Tibial artery (tissue), 4 donors: ENCODE measurements around the gene ZNF777.

Experiments
- DNase-seq, 2 donors: peaks; one replicate each; pipeline ENCODE4 v3.0.0-alpha.2; 2019
- H3K27ac ChIP-seq, 2 donors: fragments of 200-600 bp; sonication (generic) in 1 of 2; 1 replicate in 1 of 2; 2 replicates in 1 of 2; pipeline ENCODE4 v1.5.1; 2018 to 2019; ENCODE audit warnings: mild to moderate bottlenecking in 1 of 2
- H3K27me3 ChIP-seq, 2 donors: fragments of 200-600 bp; sonication (generic) in 1 of 2; one replicate each; pipeline versions ENCODE4 v1.5.1 to v1.6.0; 2016 to 2019
- H3K36me3 ChIP-seq, 3 donors: fragments of 200-600 bp; sonication (generic) in 2 of 3; one replicate each; pipeline ENCODE4 v1.5.1; 2016 to 2019; ENCODE audit warnings: mild to moderate bottlenecking in 2 of 3
- H3K4me1 ChIP-seq, 4 donors: fragments of 200-600 bp; sonication (generic) in 2 of 4; 1 replicate in 3 of 4; 2 replicates in 1 of 4; pipeline ENCODE4 v1.5.1; 2016 to 2019
- H3K4me3 ChIP-seq, 2 donors: fragments of 200-600 bp; sonication (generic) in 1 of 2; 1 replicate in 1 of 2; 2 replicates in 1 of 2; pipeline ENCODE4 v1.5.1; 2018 to 2019; ENCODE audit warnings: mild to moderate bottlenecking in 2 of 2
- H3K9me3 ChIP-seq, 3 donors: fragments of 200-600 bp; sonication (generic) in 1 of 3; one replicate each; pipeline ENCODE4 v1.5.1; 2016 to 2019
- CTCF ChIP-seq, 2 experiments: fragments of 200-600 bp in 1 of 2; fragments of 450-650 bp in 1 of 2; IDR thresholded peaks; one replicate each; pipeline ENCODE4 v1.5.1; 2017 to 2019; ENCODE audit warnings: antibody characterized with exemption in 2 of 2, mild to moderate bottlenecking in 1 of 2, moderate library complexity in 1 of 2
- intact Hi-C: fragments of 100-400 bp; cut with DNase I; formaldehyde crosslinking; loops from one replicate; pipeline ENCODE4 v1.15.0; 2023; ENCODE audit warnings: low total_unique reads

Gene ZNF777

GRCh38 chr7:149385195-149385950 lies 75.5 kb downstream of the ZNF777 start:
- Histone ChIP-seq H3K36me3 (no peaks in the 10 kb centered on the region), H3K27me3 (no peaks in the 10 kb centered on the region), H3K9me3 (peaks cover 0 to 9% (median 7%) of the 10 kb centered on the region in 3 donors), H3K4me3 (no peak overlapping the region), H3K27ac (no peak overlapping the region), H3K4me1 (no peaks in the 10 kb centered on the region)
- intact Hi-C loops, result no loop called here
- TF ChIP-seq CTCF (IDR thresholded peaks at IDR 0.05), result no peak
- no peak for DNase-seq
